ENCODE results near the gene CXCL13.

CXCL13 gene

GRCh38 chr4:77578145-77578544, 27.5 kb upstream of the CXCL13 start:
- Histone ChIP-seq H4K20me1 (ENCODE audit: insufficient read depth, low read length) (no peaks in the 10 kb centered on the region), H3K27ac (ENCODE audit: low read length) (no peak overlapping the region), H3K79me2 (ENCODE audit: low read length) (no peaks in the 10 kb centered on the region), H3K27me3 (replicated peaks; ENCODE audit: insufficient read depth, low read length) (no peaks in the 10 kb centered on the region), H3K36me3 (replicated peaks; ENCODE audit: insufficient read depth, low read length) (no peaks in the 10 kb centered on the region), H3F3A (ENCODE audit: insufficient read depth, low read length) (peaks cover 4% of the 10 kb centered on the region; the same call in 1 of the 2 replicates), H3K4me3 (ENCODE audit: low read length) (no peak overlapping the region), H3K4me1 (ENCODE audit: low read length) (peaks cover 16% of the 10 kb centered on the region), H3K9ac (ENCODE audit: low read length) (no peak overlapping the region), H3K9me2 (replicated peaks; ENCODE audit: insufficient read depth, low read length) (no peaks in the 10 kb centered on the region), H3K9me3 (replicated peaks; ENCODE audit: insufficient read depth, low read length) (no peaks in the 10 kb centered on the region), H2AFZ (ENCODE audit: low read length) (no peak overlapping the region), H3K4me2 (ENCODE audit: low read depth, low read length) (no peak overlapping the region)
- TF ChIP-seq EZH2phosphoT487 (IDR thresholded peaks at IDR 0.05; ENCODE audit: low read length) (no peak), CTCF (IDR thresholded peaks at IDR 0.05; ENCODE audit: low read length) (peak; percentile 17), EZH2 (optimal IDR thresholded peaks at IDR 0.05; ENCODE audit: low read depth, low read length) (no peak)
- DNase-seq = no peak

GRCh38 chr4:77579406-77580076, 26.1 kb upstream of the CXCL13 start:
- Histone ChIP-seq H3K4me1 (ENCODE audit: low read length) (peaks cover 16% of the 10 kb centered on the region), H3K9me3 (replicated peaks; ENCODE audit: insufficient read depth, low read length) (no peaks in the 10 kb centered on the region), H3K27me3 (replicated peaks; ENCODE audit: insufficient read depth, low read length) (no peaks in the 10 kb centered on the region), H3K4me2 (ENCODE audit: low read depth, low read length) (no peak overlapping the region), H3K27ac (ENCODE audit: low read length) (no peak overlapping the region), H3K9me2 (replicated peaks; ENCODE audit: insufficient read depth, low read length) (no peaks in the 10 kb centered on the region), H2AFZ (ENCODE audit: low read length) (no peak overlapping the region), H3K9ac (ENCODE audit: low read length) (no peak overlapping the region), H3K4me3 (ENCODE audit: low read length) (no peak overlapping the region), H3K79me2 (ENCODE audit: low read length) (no peaks in the 10 kb centered on the region), H3K36me3 (replicated peaks; ENCODE audit: insufficient read depth, low read length) (no peaks in the 10 kb centered on the region), H3F3A (ENCODE audit: insufficient read depth, low read length) (peaks cover 4% of the 10 kb centered on the region; the same call in 1 of the 2 replicates), H4K20me1 (ENCODE audit: insufficient read depth, low read length) (no peaks in the 10 kb centered on the region)
- DNase-seq = no peak
- TF ChIP-seq EZH2phosphoT487 (IDR thresholded peaks at IDR 0.05; ENCODE audit: low read length) = no peak
- no peak for TF ChIP-seq EZH2 (optimal IDR thresholded peaks at IDR 0.05; ENCODE audit: low read depth, low read length)
- no peak for TF ChIP-seq CTCF (IDR thresholded peaks at IDR 0.05; ENCODE audit: low read length)

DNA sequence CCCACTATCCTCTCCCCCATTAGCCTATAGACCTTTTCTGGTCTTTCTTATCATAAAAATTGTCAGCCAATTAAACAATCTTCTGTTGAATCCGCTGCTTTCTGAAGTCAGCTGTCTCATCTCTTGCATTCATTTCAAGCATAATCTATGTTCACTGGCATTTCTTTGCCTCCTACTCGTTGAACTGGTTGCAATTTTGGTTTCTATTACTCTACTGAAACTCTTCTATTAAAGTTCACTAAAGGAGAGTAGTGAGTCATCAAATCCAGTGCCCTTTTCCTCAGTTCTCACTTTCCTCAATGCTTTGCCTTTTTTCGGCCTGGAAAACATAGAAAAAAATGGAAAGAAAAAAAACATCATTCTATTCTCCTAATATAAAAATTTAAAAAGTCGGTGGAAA, 23.9 kb upstream of the CXCL13 start:
- no peak for TF ChIP-seq CTCF (IDR thresholded peaks at IDR 0.05; ENCODE audit: low read length)
- TF ChIP-seq EZH2phosphoT487 (IDR thresholded peaks at IDR 0.05; ENCODE audit: low read length) = no peak
- no peak for TF ChIP-seq EZH2 (optimal IDR thresholded peaks at IDR 0.05; ENCODE audit: low read depth, low read length)
- H3K27ac ChIP-seq (ENCODE audit: low read length) = no peak overlapping the region
- no peaks in the 10 kb centered on the region for H4K20me1 ChIP-seq (ENCODE audit: insufficient read depth, low read length)
- no peaks in the 10 kb centered on the region for H3K79me2 ChIP-seq (ENCODE audit: low read length)
- no peak overlapping the region for H3K4me3 ChIP-seq (ENCODE audit: low read length)
- peak; percentile 68 for DNase-seq
- H3K27me3 ChIP-seq (replicated peaks; ENCODE audit: insufficient read depth, low read length) = no peaks in the 10 kb centered on the region
- H3F3A ChIP-seq (ENCODE audit: insufficient read depth, low read length) = peaks cover 9% of the 10 kb centered on the region
- no peaks in the 10 kb centered on the region for H3K9me3 ChIP-seq (replicated peaks; ENCODE audit: insufficient read depth, low read length)
- no peaks in the 10 kb centered on the region for H3K36me3 ChIP-seq (replicated peaks; ENCODE audit: insufficient read depth, low read length)
- H3K4me2 ChIP-seq (ENCODE audit: low read depth, low read length) = peak overlapping the region; percentile 71
- no peak overlapping the region for H3K9ac ChIP-seq (ENCODE audit: low read length)
- H2AFZ ChIP-seq (ENCODE audit: low read length) = no peak overlapping the region
- no peaks in the 10 kb centered on the region for H3K9me2 ChIP-seq (replicated peaks; ENCODE audit: insufficient read depth, low read length)
- H3K4me1 ChIP-seq (ENCODE audit: low read length) = peaks cover 24% of the 10 kb centered on the region
